Activated CD4-positive, CD25-positive, alpha-beta regulatory T cell treated with anti-CD3 and anti-CD28 coated beads, Interleukin-2, amount 50 U/mL, for 72 hours (primary cell): ENCODE data around the gene ADM.

Experiments
- DNase-seq: peaks from one replicate; pipeline ENCODE4 v3.0.0; 2021

The ADM gene

GRCh38 chr11:10310301-10310841 is 5.5 kb downstream of the ADM start:
- no peak for DNase-seq

GRCh38 chr11:10311802-10312201 is 6.9 kb downstream of the ADM start:
- DNase-seq = no peak

- DNase-seq = no peak
Observed at GRCh38 chr11:10314199-10315072, 9.6 kb downstream of the ADM start.

- no peak for DNase-seq
Observed at GRCh38 chr11:10315083-10315482, 10.2 kb downstream of the ADM start.

GRCh38 chr11:10317151-10317755 is 12.4 kb downstream of the ADM start:
- DNase-seq = no peak

- DNase-seq = no peak
Observed at GRCh38 chr11:10317776-10318526, 13.1 kb downstream of the ADM start.

GRCh38 chr11:10318527-10318802 is 13.6 kb downstream of the ADM start:
- DNase-seq = no peak

GRCh38 chr11:10319702-10320558 is 15.1 kb downstream of the ADM start:
- no peak for DNase-seq

- DNase-seq = no peak
Observed at GRCh38 chr11:10320736-10321465, 16.0 kb downstream of the ADM start.

GRCh38 chr11:10322401-10322800 is 17.5 kb downstream of the ADM start:
- no peak for DNase-seq

- peak; percentile 36 for DNase-seq
Observed at GRCh38 chr11:10322830-10323792, 18.2 kb downstream of the ADM start.

- DNase-seq = no peak
Observed at GRCh38 chr11:10323793-10324170, 18.9 kb downstream of the ADM start.

- no peak for DNase-seq
Observed at GRCh38 chr11:10324474-10324873, 19.6 kb downstream of the ADM start.

- DNase-seq = no peak
Observed at GRCh38 chr11:10325277-10326011, 20.6 kb downstream of the ADM start.

GRCh38 chr11:10326012-10326964 is 21.4 kb downstream of the ADM start:
- DNase-seq = no peak

GRCh38 chr11:10327254-10327653 is 22.4 kb downstream of the ADM start:
- DNase-seq = no peak

GRCh38 chr11:10328314-10329098 is 23.6 kb downstream of the ADM start:
- no peak for DNase-seq

GRCh38 chr11:10329356-10329755 is 24.5 kb downstream of the ADM start:
- DNase-seq = no peak
